Stimulated activated naive CD8-positive, alpha-beta T cell treated with anti-CD3 and anti-CD28 coated beads, Interleukin-15, Interleukin-2, amounts not matched to agents 100 ng/mL and 50 ng/mL, for 24 hours (primary cell): Measurements from ENCODE around the gene MAML3.
A peak's percentile ranks its signal among the peaks of the same experiment; 100 is the strongest.

Experiments
- H3K27ac Mint-ChIP-seq: one replicate; pipeline ENCODE4 v1.8.0; 2021; ENCODE audit warnings: mild to moderate bottlenecking, mixed read lengths
- H3K27me3 Mint-ChIP-seq: one replicate; pipeline ENCODE4 v1.8.0; 2021; ENCODE audit warnings: mixed read lengths
- H3K36me3 Mint-ChIP-seq: one replicate; pipeline ENCODE4 v1.8.0; 2021; ENCODE audit warnings: low read depth, mixed read lengths
- H3K4me1 Mint-ChIP-seq: one replicate; pipeline ENCODE4 v1.8.0; 2021; ENCODE audit warnings: low read depth, mixed read lengths
- H3K4me3 Mint-ChIP-seq: one replicate; pipeline ENCODE4 v1.8.0; 2021; ENCODE audit warnings: mild to moderate bottlenecking, mixed read lengths
- H3K9me3 Mint-ChIP-seq: one replicate; pipeline ENCODE4 v1.8.0; 2021; ENCODE audit warnings: mixed read lengths

The MAML3 gene

GRCh38 chr4:140153718-140154571 lies at the start of gene MAML3:
TSS of gene MAML3 (minus strand) at chr4:140154184. CDS start at chr4:140153327, 857 bp downstream.
- Mint-ChIP-seq H3K4me1 (peaks cover 60% of the 10 kb centered on the region), H3K9me3 (no peaks in the 10 kb centered on the region), H3K4me3 (peak within 1 kb of the TSS; percentile 94), H3K27me3 (peaks cover 23% of the 10 kb centered on the region), H3K27ac (peak within 1 kb of the TSS; percentile 86), H3K36me3 (no peaks in the 10 kb centered on the region)

- Mint-ChIP-seq H3K36me3 (no peaks in the 10 kb centered on the region), H3K9me3 (peaks cover 4% of the 10 kb centered on the region), H3K27me3 (peaks cover 12% of the 10 kb centered on the region), H3K4me3 (no peak overlapping the region), H3K27ac (no peak overlapping the region), H3K4me1 (peaks cover 5% of the 10 kb centered on the region)
These were observed 45.0 kb upstream of the MAML3 start for GRCh38 chr4:140198942-140199341.

GRCh38 chr4:140195806-140196205 lies 41.8 kb upstream of the MAML3 start:
- no peak overlapping the region for H3K27ac Mint-ChIP-seq
- H3K36me3 Mint-ChIP-seq = no peaks in the 10 kb centered on the region
- peaks cover 4% of the 10 kb centered on the region for H3K9me3 Mint-ChIP-seq
- peaks cover 9% of the 10 kb centered on the region for H3K27me3 Mint-ChIP-seq
- H3K4me1 Mint-ChIP-seq = peaks cover 5% of the 10 kb centered on the region
- no peak overlapping the region for H3K4me3 Mint-ChIP-seq

GRCh38 chr4:140189805-140190204 lies 35.8 kb upstream of the MAML3 start:
- Mint-ChIP-seq H3K27ac (no peak overlapping the region), H3K4me1 (no peaks in the 10 kb centered on the region), H3K27me3 (no peaks in the 10 kb centered on the region), H3K4me3 (no peak overlapping the region), H3K9me3 (no peaks in the 10 kb centered on the region), H3K36me3 (no peaks in the 10 kb centered on the region)

- Mint-ChIP-seq H3K9me3 (no peaks in the 10 kb centered on the region), H3K36me3 (no peaks in the 10 kb centered on the region), H3K27me3 (peaks cover 4% of the 10 kb centered on the region), H3K27ac (no peak overlapping the region), H3K4me1 (no peaks in the 10 kb centered on the region), H3K4me3 (no peak overlapping the region)
These were observed 35.0 kb upstream of the MAML3 start for GRCh38 chr4:140188975-140189374.

GRCh38 chr4:140187316-140187695 lies 33.3 kb upstream of the MAML3 start:
- H3K27ac Mint-ChIP-seq = no peak overlapping the region
- no peaks in the 10 kb centered on the region for H3K9me3 Mint-ChIP-seq
- H3K27me3 Mint-ChIP-seq = peaks cover 5% of the 10 kb centered on the region
- H3K36me3 Mint-ChIP-seq = no peaks in the 10 kb centered on the region
- no peak overlapping the region for H3K4me3 Mint-ChIP-seq
- no peaks in the 10 kb centered on the region for H3K4me1 Mint-ChIP-seq

GRCh38 chr4:140186651-140187315 lies 32.8 kb upstream of the MAML3 start:
- Mint-ChIP-seq H3K9me3 (no peaks in the 10 kb centered on the region), H3K36me3 (no peaks in the 10 kb centered on the region), H3K27ac (no peak overlapping the region), H3K4me1 (no peaks in the 10 kb centered on the region), H3K27me3 (peaks cover 5% of the 10 kb centered on the region), H3K4me3 (no peak overlapping the region)

- Mint-ChIP-seq H3K4me1 (no peaks in the 10 kb centered on the region), H3K27me3 (peaks cover 5% of the 10 kb centered on the region), H3K4me3 (no peak overlapping the region), H3K36me3 (no peaks in the 10 kb centered on the region), H3K9me3 (no peaks in the 10 kb centered on the region), H3K27ac (no peak overlapping the region)
These were observed 32.1 kb upstream of the MAML3 start for GRCh38 chr4:140186082-140186438.

- Mint-ChIP-seq H3K36me3 (no peaks in the 10 kb centered on the region), H3K27ac (no peak overlapping the region), H3K27me3 (peaks cover 5% of the 10 kb centered on the region), H3K4me1 (no peaks in the 10 kb centered on the region), H3K9me3 (no peaks in the 10 kb centered on the region), H3K4me3 (no peak overlapping the region)
These were observed 31.6 kb upstream of the MAML3 start for GRCh38 chr4:140185412-140186081.

- Mint-ChIP-seq H3K4me3 (no peak overlapping the region), H3K36me3 (no peaks in the 10 kb centered on the region), H3K9me3 (no peaks in the 10 kb centered on the region)
These were observed 29.3 kb upstream of the MAML3 start for GRCh38 chr4:140183270-140183669.

GRCh38 chr4:140180577-140180976 lies 26.6 kb upstream of the MAML3 start:
- Mint-ChIP-seq H3K4me1 (no peaks in the 10 kb centered on the region), H3K27me3 (peaks cover 17% of the 10 kb centered on the region), H3K9me3 (no peaks in the 10 kb centered on the region), H3K36me3 (no peaks in the 10 kb centered on the region), H3K4me3 (no peak overlapping the region), H3K27ac (no peak overlapping the region)

More at GRCh38 chr4:140183270-140183669, 29.3 kb upstream of the MAML3 start:
- H3K27me3 Mint-ChIP-seq = peaks cover 5% of the 10 kb centered on the region
- H3K27ac Mint-ChIP-seq = no peak overlapping the region
- H3K4me1 Mint-ChIP-seq = no peaks in the 10 kb centered on the region

- Mint-ChIP-seq H3K27me3 (peaks cover 12% of the 10 kb centered on the region), H3K9me3 (no peaks in the 10 kb centered on the region), H3K27ac (no peak overlapping the region), H3K4me1 (no peaks in the 10 kb centered on the region), H3K36me3 (no peaks in the 10 kb centered on the region), H3K4me3 (no peak overlapping the region)
These were observed 22.8 kb upstream of the MAML3 start for GRCh38 chr4:140176735-140177134.

- Mint-ChIP-seq H3K4me1 (no peaks in the 10 kb centered on the region), H3K27ac (no peak overlapping the region), H3K36me3 (no peaks in the 10 kb centered on the region), H3K9me3 (no peaks in the 10 kb centered on the region), H3K27me3 (peaks cover 12% of the 10 kb centered on the region), H3K4me3 (no peak overlapping the region)
These were observed 20.6 kb upstream of the MAML3 start for GRCh38 chr4:140174543-140174942.

GRCh38 chr4:140172960-140173359 lies 19.0 kb upstream of the MAML3 start:
- Mint-ChIP-seq H3K27ac (no peak overlapping the region), H3K9me3 (no peaks in the 10 kb centered on the region), H3K36me3 (no peaks in the 10 kb centered on the region)

GRCh38 chr4:140170299-140170698 lies 16.3 kb upstream of the MAML3 start:
- Mint-ChIP-seq H3K9me3 (no peaks in the 10 kb centered on the region), H3K36me3 (no peaks in the 10 kb centered on the region), H3K27me3 (no peaks in the 10 kb centered on the region), H3K4me1 (no peaks in the 10 kb centered on the region), H3K27ac (no peak overlapping the region), H3K4me3 (no peak overlapping the region)

More at GRCh38 chr4:140172960-140173359, 19.0 kb upstream of the MAML3 start:
- peaks cover 12% of the 10 kb centered on the region for H3K27me3 Mint-ChIP-seq
- H3K4me3 Mint-ChIP-seq = no peak overlapping the region
- no peaks in the 10 kb centered on the region for H3K4me1 Mint-ChIP-seq
